Activated CD4-positive, CD25-positive, alpha-beta regulatory T cell treated with anti-CD3 and anti-CD28 coated beads, Interleukin-2, amount 50 U/mL, for 16 hours (primary cell): ENCODE measurements around the gene ADAMTSL1.

ENCODE experiments used
- DNase-seq: peaks from one replicate; pipeline ENCODE4 v3.0.0-alpha.2; 2020; ENCODE audit warnings: low read depth, low spot score

Gene ADAMTSL1, protein sequence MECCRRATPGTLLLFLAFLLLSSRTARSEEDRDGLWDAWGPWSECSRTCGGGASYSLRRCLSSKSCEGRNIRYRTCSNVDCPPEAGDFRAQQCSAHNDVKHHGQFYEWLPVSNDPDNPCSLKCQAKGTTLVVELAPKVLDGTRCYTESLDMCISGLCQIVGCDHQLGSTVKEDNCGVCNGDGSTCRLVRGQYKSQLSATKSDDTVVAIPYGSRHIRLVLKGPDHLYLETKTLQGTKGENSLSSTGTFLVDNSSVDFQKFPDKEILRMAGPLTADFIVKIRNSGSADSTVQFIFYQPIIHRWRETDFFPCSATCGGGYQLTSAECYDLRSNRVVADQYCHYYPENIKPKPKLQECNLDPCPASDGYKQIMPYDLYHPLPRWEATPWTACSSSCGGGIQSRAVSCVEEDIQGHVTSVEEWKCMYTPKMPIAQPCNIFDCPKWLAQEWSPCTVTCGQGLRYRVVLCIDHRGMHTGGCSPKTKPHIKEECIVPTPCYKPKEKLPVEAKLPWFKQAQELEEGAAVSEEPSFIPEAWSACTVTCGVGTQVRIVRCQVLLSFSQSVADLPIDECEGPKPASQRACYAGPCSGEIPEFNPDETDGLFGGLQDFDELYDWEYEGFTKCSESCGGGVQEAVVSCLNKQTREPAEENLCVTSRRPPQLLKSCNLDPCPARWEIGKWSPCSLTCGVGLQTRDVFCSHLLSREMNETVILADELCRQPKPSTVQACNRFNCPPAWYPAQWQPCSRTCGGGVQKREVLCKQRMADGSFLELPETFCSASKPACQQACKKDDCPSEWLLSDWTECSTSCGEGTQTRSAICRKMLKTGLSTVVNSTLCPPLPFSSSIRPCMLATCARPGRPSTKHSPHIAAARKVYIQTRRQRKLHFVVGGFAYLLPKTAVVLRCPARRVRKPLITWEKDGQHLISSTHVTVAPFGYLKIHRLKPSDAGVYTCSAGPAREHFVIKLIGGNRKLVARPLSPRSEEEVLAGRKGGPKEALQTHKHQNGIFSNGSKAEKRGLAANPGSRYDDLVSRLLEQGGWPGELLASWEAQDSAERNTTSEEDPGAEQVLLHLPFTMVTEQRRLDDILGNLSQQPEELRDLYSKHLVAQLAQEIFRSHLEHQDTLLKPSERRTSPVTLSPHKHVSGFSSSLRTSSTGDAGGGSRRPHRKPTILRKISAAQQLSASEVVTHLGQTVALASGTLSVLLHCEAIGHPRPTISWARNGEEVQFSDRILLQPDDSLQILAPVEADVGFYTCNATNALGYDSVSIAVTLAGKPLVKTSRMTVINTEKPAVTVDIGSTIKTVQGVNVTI (N-terminal part only)

DNA sequence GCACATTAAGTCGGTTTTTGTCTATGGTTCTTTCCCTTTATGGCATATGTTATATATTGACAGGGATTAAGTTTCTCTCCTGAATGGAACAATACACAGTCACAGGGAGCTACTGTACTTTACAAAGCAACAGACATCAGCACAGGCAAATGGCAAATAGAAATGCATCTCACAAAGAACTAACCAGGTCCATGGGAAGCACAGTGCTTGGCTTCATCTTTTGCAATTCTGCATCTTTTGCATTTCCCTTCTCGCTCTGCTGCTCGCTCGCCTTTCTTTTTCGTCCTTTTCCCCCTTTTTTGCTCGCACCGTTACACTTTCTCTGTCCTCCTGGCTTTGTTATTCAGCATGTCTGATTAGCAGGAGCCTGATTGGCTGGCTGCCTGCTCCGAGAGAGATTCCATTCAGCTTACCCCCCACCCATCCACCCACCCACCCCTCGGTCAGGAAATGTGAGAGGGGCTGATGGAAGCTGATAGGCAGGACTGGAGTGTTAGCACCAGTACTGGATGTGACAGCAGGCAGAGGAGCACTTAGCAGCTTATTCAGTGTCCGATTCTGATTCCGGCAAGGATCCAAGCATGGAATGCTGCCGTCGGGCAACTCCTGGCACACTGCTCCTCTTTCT, at the start of gene ADAMTSL1:
Gene ADAMTSL1 (plus strand): TSS at position 502 of the 628 bp plus-strand sequence. CDS start 80 bp downstream, at position 582.
- DNase-seq, result no peak

GRCh38 chr9:18427691-18428090, 46.3 kb upstream of the ADAMTSL1 start:
- DNase-seq, result no peak

GRCh38 chr9:18428661-18429060, 45.3 kb upstream of the ADAMTSL1 start:
- no peak for DNase-seq

DNA sequence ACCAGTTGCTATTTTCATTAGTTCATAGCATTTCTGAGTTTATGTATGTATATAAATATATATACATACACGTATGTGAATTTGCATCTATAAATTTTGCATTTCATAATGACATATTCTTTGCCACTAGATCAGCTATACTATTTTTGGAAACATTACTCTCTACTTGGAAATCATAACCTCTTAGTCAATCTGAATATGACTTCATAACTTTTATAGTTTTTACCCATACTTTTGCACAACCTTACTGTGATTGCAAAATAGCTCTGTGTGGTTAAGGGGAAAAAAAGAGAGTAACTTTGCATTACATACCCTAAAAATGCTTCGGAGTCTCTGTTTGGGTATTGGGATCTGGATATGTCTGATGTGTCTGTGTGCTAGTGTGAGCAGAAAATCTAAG, 44.9 kb upstream of the ADAMTSL1 start:
- DNase-seq, result no peak

GRCh38 chr9:18433620-18434019, 40.3 kb upstream of the ADAMTSL1 start:
- DNase-seq, result no peak

DNA sequence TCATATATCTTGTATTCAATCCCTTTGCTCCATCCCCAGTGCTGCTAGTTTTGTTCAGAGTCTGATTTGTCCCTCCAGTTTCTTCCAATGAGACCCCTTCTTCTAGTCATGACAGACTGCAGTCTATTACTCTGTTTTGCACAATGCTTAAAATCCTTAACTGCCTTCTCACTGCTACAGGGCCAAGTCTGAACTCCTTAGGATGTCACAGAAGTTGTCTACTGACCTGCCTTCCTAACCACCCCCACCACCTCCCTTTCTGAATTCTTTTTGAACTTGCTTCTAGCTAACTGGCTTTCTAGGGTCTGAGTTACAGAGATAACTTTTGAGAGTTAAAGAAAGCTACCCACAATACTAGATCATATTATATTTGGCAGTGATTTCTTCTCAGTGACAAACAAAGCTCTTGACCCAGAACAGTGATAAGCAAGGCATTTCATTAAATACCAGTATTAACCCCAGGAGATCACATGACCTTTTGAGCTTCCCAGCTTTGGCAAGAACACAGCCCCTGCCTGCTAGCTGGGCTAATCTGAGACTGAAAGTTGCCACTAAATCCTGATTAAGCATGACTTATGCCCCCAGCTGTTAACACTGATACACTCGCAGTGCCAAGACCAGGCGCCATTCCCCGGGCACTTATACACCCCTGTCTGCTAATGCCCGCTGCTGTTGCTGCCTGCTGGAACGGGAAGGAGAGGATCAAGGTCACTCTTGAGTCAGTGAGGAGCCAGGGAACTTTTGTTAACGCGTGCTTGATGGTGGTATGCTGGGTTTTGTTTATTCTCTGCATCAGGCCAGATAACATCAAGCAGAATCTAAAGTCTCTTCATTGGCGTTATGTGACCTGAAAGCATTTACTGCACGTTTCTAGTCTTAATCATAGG, 36.4 kb upstream of the ADAMTSL1 start:
- DNase-seq, result no peak

DNA sequence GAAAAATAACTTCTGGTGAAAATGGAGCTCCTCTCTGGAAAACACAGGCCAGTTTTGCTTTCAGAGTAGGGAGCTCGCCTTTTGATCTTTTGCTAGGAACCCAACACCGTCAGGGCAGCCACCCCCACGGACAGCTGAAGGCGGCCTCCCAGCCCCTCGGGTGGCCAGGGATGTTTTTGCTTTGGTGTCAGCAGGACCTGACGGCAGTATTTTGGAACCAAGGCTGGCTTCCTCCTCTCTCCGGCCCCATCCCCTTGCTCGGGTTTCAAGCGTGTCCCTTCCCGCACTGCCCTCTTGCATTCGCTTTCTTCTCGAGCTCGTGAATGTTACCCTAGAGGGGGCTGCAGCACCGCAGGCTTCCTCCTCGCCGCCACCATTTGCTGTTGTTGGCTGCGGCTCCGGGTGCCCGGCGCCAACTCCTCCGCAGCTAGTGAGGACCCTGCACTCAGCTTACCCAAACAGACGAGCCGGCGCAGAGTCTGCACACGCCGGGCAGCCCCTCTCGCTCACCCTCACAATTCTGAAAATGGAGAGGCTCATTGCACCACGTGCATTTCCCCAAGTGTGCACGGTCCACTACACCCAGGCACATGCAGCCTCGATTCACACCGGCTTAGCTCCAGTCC, 35.5 kb upstream of the ADAMTSL1 start:
- no peak for DNase-seq

GRCh38 chr9:18438951-18439350, 35.0 kb upstream of the ADAMTSL1 start:
- DNase-seq, result no peak

DNA sequence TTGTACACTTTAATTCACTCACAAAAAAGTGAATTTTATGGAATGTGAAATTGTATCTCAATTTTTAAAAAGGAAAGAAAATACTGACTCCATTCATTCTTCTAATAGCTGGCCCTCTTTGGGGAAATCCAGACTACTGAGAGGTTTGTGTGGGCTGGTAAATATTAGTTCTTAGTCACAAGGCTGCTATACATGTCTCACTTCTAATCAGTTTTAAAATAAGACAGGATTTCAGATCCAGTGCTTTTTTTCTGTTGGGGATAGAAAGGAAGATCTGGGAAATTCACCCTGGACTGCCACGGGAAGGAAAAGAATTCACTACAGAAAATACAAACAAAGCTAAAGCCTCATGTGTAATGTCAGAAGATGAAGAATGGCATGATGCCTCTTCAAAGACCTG, 32.7 kb upstream of the ADAMTSL1 start:
- DNase-seq, result no peak

GRCh38 chr9:18442629-18443491, 31.1 kb upstream of the ADAMTSL1 start:
- DNase-seq, result peak; percentile 13

DNA sequence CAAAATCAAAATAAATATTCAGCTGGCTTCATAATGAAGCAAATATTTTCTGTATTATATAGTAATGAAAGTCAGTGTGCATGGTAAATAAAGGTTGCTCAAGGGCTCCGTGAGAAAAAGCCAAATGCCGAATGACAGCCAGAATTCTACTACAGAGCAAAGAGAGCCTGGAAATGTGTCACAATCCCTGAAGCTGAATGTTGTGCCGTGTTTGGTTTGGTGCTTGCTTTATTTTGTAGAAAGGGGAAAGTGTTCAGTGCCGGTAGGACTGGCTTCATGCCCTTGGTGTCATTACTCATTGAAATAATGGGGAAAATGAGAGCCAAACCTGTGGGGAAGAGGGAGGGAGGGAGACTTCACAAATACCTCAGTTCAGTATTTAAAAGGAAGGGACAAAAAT, 26.8 kb upstream of the ADAMTSL1 start:
- DNase-seq, result no peak

DNA sequence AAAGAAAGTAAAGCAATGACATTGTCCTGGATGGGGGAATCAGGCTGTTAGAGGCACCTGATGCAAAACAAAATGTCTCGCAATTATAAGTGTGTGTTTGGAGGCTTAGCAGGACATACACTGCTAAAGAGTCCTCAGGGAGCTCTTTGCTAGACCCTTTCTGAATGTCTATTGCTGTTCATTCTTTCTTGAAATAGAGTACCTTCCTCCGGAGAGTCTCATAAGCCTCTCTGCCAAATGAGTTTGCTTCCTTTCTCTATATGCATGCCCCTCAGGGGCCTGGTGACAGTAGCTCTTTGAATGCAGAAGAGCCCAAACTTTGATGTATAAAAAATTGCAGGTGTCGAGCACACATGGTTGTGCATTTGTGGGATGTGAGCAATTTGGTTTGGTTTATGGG, 26.4 kb upstream of the ADAMTSL1 start:
- DNase-seq, result no peak

- DNase-seq, result no peak
These were observed 25.9 kb upstream of the ADAMTSL1 start for GRCh38 chr9:18448101-18448500.

- no peak for DNase-seq
These were observed 22.5 kb upstream of the ADAMTSL1 start for GRCh38 chr9:18451406-18451805.

- no peak for DNase-seq
These were observed 21.7 kb upstream of the ADAMTSL1 start for GRCh38 chr9:18452276-18452675.

GRCh38 chr9:18456624-18457237, 17.2 kb upstream of the ADAMTSL1 start:
- DNase-seq, result no peak

DNA sequence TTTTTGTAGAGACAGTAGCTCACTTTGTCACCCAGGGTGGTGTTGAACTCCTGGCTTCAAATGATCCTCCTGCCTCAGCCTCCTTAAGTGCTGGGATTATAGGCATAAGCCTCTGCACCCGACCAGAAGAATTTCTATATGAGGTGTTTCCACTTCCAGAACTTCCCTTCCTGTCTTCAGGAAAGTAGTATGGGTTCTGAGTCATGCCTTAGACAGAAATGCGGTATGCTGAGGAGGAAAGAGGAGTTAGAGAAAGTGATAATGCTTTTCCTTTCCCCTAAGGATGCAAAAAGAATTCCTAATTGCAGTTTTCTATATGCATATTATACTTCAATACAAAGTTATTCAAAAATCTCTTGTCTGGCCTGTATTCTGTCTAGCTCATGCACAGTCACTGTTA, 16.4 kb upstream of the ADAMTSL1 start:
- DNase-seq, result no peak

DNA sequence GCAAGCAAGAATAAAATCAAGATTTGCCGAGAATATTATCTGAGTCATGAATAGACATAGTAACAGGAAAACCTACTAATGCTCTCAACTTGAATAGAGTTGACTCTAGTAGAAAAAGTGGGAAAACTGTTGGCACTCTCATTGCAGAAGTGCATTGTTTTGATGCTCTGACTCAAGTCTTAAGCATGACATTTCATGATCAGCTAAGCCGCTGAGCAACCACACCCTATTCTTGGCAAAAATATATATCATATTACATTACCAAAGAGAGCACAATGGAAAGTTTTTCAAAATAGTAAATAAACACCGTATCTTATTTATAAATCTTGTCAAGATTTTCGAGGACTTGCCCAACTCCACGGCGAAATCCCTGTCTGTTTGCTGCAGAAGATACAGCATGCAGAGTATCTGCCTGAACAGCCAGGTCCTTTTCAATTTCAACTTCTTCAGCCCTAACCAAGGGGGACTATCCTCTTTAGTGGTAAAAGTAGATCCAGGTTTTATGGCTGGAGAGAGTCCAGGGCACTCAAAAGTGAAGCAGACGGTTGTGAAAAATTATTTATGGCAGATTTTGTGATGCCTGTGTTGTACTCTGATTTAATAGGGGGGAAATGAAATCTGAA, 13.9 kb upstream of the ADAMTSL1 start:
- DNase-seq, result no peak
